Fibroblast of lung (primary cell): ENCODE measurements around the gene SRRM5.

Experiments
- CTCF ChIP-seq, 2 donors: IDR thresholded peaks in 1 of 2; conservative IDR thresholded peaks in 1 of 2; 1 replicate in 1 of 2; 2 replicates in 1 of 2; pipeline ENCODE4 v1.5.1; 2011 to 2012; ENCODE audit warnings: low read length in 2 of 2, control low read depth in 1 of 2, inconsistent platforms in 1 of 2, low read depth in 1 of 2, mild to moderate bottlenecking in 1 of 2
- EZH2 ChIP-seq: IDR thresholded peaks from 2 replicates; pipeline ENCODE4 v1.5.1; 2012; ENCODE audit warnings: low read length, control low read depth, mild to moderate bottlenecking; ENCODE audit errors: missing control alignments

- no peak for TF ChIP-seq EZH2
- TF ChIP-seq CTCF (conservative IDR thresholded peaks at IDR 0.05 in 1 of 2, IDR thresholded peaks at IDR 0.05 in 1 of 2; ENCODE audit: low read depth in 1 of 2, low read length in 2 of 2): no peak
These were observed 14.0 kb upstream of the SRRM5 start for GRCh38 chr19:43597876-43598275.
